DOHH2 (cell line): Measurements from ENCODE around the gene TM4SF18.

ENCODE experiments used
- H3F3A ChIP-seq: fragments of 200-600 bp; sonication (generic), shearing (Covaris generic); 2 replicates; pipeline ENCODE4 v1.6.0; 2016; ENCODE audit warnings: antibody characterized with exemption, mild to moderate bottlenecking; ENCODE audit not compliant: control insufficient read depth, insufficient read depth
- H3K27ac ChIP-seq: fragments of 200-600 bp; sonication (generic); 2 replicates; pipeline ENCODE4 v1.5.1; 2014; ENCODE audit warnings: low read depth, mild to moderate bottlenecking, low read length, moderate library complexity
- H3K27me3 ChIP-seq: fragments of 200-600 bp; sonication (generic); 2 replicates; pipeline ENCODE4 v1.6.1; 2014; ENCODE audit warnings: mild to moderate bottlenecking, low read length, mixed read lengths; ENCODE audit not compliant: control insufficient read depth
- H3K36me3 ChIP-seq: fragments of 200-600 bp; sonication (generic); 2 replicates; pipeline ENCODE4 v1.6.1; 2014; ENCODE audit warnings: mild to moderate bottlenecking, low read length, moderate library complexity, mixed read lengths; ENCODE audit not compliant: control insufficient read depth
- H3K4me1 ChIP-seq: fragments of 200-600 bp; sonication (generic); 2 replicates; pipeline ENCODE4 v1.6.1; 2014; ENCODE audit warnings: mild to moderate bottlenecking, low read length, mixed read lengths; ENCODE audit not compliant: control insufficient read depth
- H3K4me2 ChIP-seq: fragments of 200-600 bp; sonication (generic); 2 replicates; pipeline ENCODE4 v1.6.0; 2014; ENCODE audit warnings: mild to moderate bottlenecking, low read length, moderate library complexity
- H3K4me3 ChIP-seq: fragments of 200-600 bp; sonication (generic); 2 replicates; pipeline ENCODE4 v1.5.1; 2014; ENCODE audit warnings: mild to moderate bottlenecking, low read length, mixed read lengths
- H3K79me2 ChIP-seq: fragments of 200-600 bp; sonication (generic); 2 replicates; pipeline ENCODE4 v1.6.1; 2014; ENCODE audit warnings: mild to moderate bottlenecking, low read length, mixed read lengths; ENCODE audit not compliant: control insufficient read depth
- H3K9me2 ChIP-seq: fragments of 200-600 bp; sonication (generic); replicated peaks from 2 replicates; pipeline ENCODE4 v1.6.1; 2014; ENCODE audit warnings: mild to moderate bottlenecking, low read length, mixed read lengths; ENCODE audit not compliant: control insufficient read depth
- H3K9me3 ChIP-seq: fragments of 200-600 bp; sonication (generic); 2 replicates; pipeline ENCODE4 v1.6.1; 2014; ENCODE audit warnings: antibody characterized with exemption, low read length, mixed read lengths; ENCODE audit not compliant: control insufficient read depth, insufficient read depth
- H4K20me1 ChIP-seq: fragments of 200-600 bp; sonication (generic); 2 replicates; pipeline ENCODE4 v1.6.0; 2014; ENCODE audit warnings: low read depth, mild to moderate bottlenecking, antibody characterized with exemption, low read length, moderate library complexity; ENCODE audit not compliant: control insufficient read depth, insufficient read depth
- CTCF ChIP-seq: fragments of 200-600 bp; sonication (generic); IDR thresholded peaks from one replicate; pipeline ENCODE4 v1.5.1; 2014; ENCODE audit warnings: antibody characterized with exemption, mild to moderate bottlenecking, low read depth, low read length; ENCODE audit not compliant: poor library complexity, severe bottlenecking
- EZH2phosphoT487 ChIP-seq: fragments of 200-600 bp; sonication (generic); IDR thresholded peaks from 2 replicates; pipeline ENCODE4 v1.6.1; 2017; ENCODE audit warnings: borderline replicate concordance, mild to moderate bottlenecking, antibody characterized with exemption, low read length, moderate library complexity, mixed read lengths

The TM4SF18 gene

GRCh38 chr3:149317072-149317471 is 16.4 kb downstream of the TM4SF18 start:
- no peak for TF ChIP-seq CTCF
- TF ChIP-seq EZH2phosphoT487 = no peak
- H3K79me2 ChIP-seq = no peaks in the 10 kb centered on the region
- no peaks in the 10 kb centered on the region for H4K20me1 ChIP-seq
- no peaks in the 10 kb centered on the region for H3K36me3 ChIP-seq
- H3K4me2 ChIP-seq = no peak overlapping the region
- no peaks in the 10 kb centered on the region for H3K9me2 ChIP-seq
- H3K4me1 ChIP-seq = no peaks in the 10 kb centered on the region
- no peaks in the 10 kb centered on the region for H3K9me3 ChIP-seq
- no peaks in the 10 kb centered on the region for H3K27me3 ChIP-seq
- no peak overlapping the region for H3K27ac ChIP-seq
- H3K4me3 ChIP-seq = no peak overlapping the region
- no peaks in the 10 kb centered on the region for H3F3A ChIP-seq

- H3K36me3 ChIP-seq = no peaks in the 10 kb centered on the region
- H3K4me1 ChIP-seq = no peaks in the 10 kb centered on the region
- no peaks in the 10 kb centered on the region for H3K9me3 ChIP-seq
- H3K4me3 ChIP-seq = no peak overlapping the region
- H3K27ac ChIP-seq = no peak overlapping the region
- no peak overlapping the region for H3K4me2 ChIP-seq
- H3K27me3 ChIP-seq = no peaks in the 10 kb centered on the region
- TF ChIP-seq CTCF = no peak
- no peak for TF ChIP-seq EZH2phosphoT487
- no peaks in the 10 kb centered on the region for H3K9me2 ChIP-seq
- no peaks in the 10 kb centered on the region for H3F3A ChIP-seq
- H3K79me2 ChIP-seq = no peaks in the 10 kb centered on the region
- H4K20me1 ChIP-seq = no peaks in the 10 kb centered on the region
Observed at GRCh38 chr3:149316437-149316836, 17.0 kb downstream of the TM4SF18 start.

- H3K36me3 ChIP-seq = no peaks in the 10 kb centered on the region
Observed at GRCh38 chr3:149315694-149316093, 17.7 kb downstream of the TM4SF18 start.

More at GRCh38 chr3:149315694-149316093, 17.7 kb downstream of the TM4SF18 start:
- TF ChIP-seq CTCF (no peak), EZH2phosphoT487 (no peak)
- no peak overlapping the region for H3K27ac ChIP-seq
- no peaks in the 10 kb centered on the region for H3K4me1 ChIP-seq
- H3K79me2 ChIP-seq = no peaks in the 10 kb centered on the region
- no peaks in the 10 kb centered on the region for H3K9me2 ChIP-seq
- no peak overlapping the region for H3K4me3 ChIP-seq
- peaks cover 3% of the 10 kb centered on the region; the same call in 1 of the 2 replicates for H3K27me3 ChIP-seq
- no peaks in the 10 kb centered on the region for H4K20me1 ChIP-seq
- H3K9me3 ChIP-seq = no peaks in the 10 kb centered on the region
- no peaks in the 10 kb centered on the region for H3F3A ChIP-seq
- no peak overlapping the region for H3K4me2 ChIP-seq
